T-helper 17 cell (primary cell): ENCODE results near the gene RNASEH2C. TPM values are rescaled to one million over a fixed set of nuclear protein-coding genes. Genes with fewer than 3 reads are reported as not detected.
"Not testable (repeated sequence)": the region's sequence is repeated elsewhere in the genome, so short reads cannot be mapped to it uniquely, and the experiment has no call there.

Source experiments
- ATAC-seq: fragments of 150-1000 bp; cut with Tn5 transposase; 2 replicates; pipeline ENCODE4 v1.10.0; 2021; ENCODE audit warnings: mild to moderate bottlenecking, moderate library complexity
- DNase-seq, 3 donors: peaks; one replicate each; pipeline versions ENCODE4 v3.0.0 to v3.0.0-alpha.2; 2020 to 2021
- H3K9me3 ChIP-seq: one replicate; pipeline ENCODE4 v1.7.0; 2013; ENCODE audit warnings: low read length, mild to moderate bottlenecking; ENCODE audit not compliant: control insufficient read depth, poor library complexity, severe bottlenecking
- H3K27ac Mint-ChIP-seq: one replicate; pipeline ENCODE4 v1.8.0; 2022; ENCODE audit warnings: mild to moderate bottlenecking, moderate library complexity, mixed read lengths
- H3K27me3 Mint-ChIP-seq: one replicate; pipeline ENCODE4 v1.8.0; 2022; ENCODE audit warnings: mixed read lengths
- H3K36me3 Mint-ChIP-seq: one replicate; pipeline ENCODE4 v1.8.0; 2022; ENCODE audit warnings: low read depth, mixed read lengths
- H3K4me1 Mint-ChIP-seq: one replicate; pipeline ENCODE4 v1.8.0; 2022; ENCODE audit warnings: mild to moderate bottlenecking, mixed read lengths
- H3K4me3 Mint-ChIP-seq: one replicate; pipeline ENCODE4 v1.8.0; 2022; ENCODE audit warnings: mild to moderate bottlenecking, moderate library complexity, mixed read lengths
- total RNA-seq, 4 donors: library from RNA in 2 of 4; stranded (reverse) in 2 of 4; gene quantifications; one replicate each; pipeline ENCODE4 v1.2.3 and lab custom pipeline; 2022 to 2026

The RNASEH2C gene
- total RNA-seq, 2 donors from 2014 or later, result 30.8 to 34.3 TPM

DNA sequence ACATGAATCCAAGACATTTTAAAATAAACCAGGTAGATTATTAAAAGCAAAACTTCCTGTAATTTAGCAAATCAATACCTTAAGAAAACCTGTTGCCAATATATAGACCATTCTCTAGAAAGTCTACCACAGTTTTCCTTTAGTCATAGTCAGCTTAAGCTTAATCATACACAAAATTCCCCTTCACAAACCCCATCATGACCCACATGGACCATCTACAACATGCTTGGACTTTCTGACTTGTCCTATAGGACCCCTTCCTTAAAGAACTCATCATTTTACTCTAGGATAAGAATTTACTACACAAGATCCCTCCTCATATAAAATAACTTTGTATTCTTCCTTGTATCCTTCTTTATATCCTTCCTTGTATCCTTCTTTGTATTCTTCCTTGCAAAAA lies 16.2 kb upstream of the RNASEH2C start:
- Mint-ChIP-seq H3K27me3 (peaks cover 49% of the 10 kb centered on the region), H3K4me1 (peaks cover 4% of the 10 kb centered on the region), H3K4me3 (no peak overlapping the region), H3K36me3 (peaks cover 2% of the 10 kb centered on the region), H3K27ac (no peak overlapping the region)
- no peaks in the 10 kb centered on the region for H3K9me3 ChIP-seq
- no peak for ATAC-seq
- no peak for DNase-seq

DNA sequence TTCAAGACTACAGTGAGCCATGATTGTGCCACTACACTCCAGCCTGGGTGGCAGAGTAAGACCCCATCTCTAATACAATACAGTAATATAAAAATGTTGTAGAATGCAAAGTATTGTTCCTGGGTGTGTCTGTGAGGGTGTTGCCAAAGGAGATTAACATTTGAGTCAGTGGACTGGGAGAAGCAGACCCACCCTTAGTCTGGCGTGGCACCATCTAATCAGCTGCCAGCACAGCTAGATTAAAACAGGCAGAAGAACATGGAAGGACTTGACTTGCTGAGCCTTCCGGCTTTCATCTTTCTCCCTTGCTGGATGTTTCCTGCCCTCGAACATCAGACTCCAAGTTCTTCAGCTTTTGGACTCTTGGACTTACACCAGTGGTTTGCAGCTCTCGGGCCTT lies 14.5 kb upstream of the RNASEH2C start:
- not testable (repeated sequence) for H3K4me1 Mint-ChIP-seq, DNase-seq, H3K4me3 Mint-ChIP-seq, H3K9me3 ChIP-seq, ATAC-seq, H3K27ac Mint-ChIP-seq, H3K36me3 Mint-ChIP-seq
- H3K27me3 Mint-ChIP-seq, result peaks cover 42% of the 10 kb centered on the region

DNA sequence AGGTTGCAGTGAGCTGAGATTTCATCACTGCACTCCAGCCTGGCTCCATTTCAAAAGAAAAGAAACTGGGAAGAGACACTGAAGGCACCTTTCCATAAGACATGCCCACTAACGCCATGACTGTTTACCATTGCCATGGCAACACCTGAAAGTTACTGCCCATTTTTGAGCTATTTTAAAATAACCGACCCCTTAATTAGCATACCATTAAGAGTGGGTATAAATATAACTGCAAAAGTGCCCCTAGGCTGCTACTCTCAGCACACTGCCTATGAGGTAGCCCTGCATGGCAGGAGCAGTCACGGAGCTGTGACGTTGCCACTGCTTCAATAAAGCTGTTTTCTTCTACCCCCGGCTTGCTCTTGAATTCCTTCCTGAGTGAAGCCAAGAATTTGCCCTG lies 9.9 kb upstream of the RNASEH2C start:
- ATAC-seq (no peak), DNase-seq (no peak)
- H3K9me3 ChIP-seq, result no peaks in the 10 kb centered on the region
- Mint-ChIP-seq H3K27me3 (peaks cover 31% of the 10 kb centered on the region), H3K4me1 (no peaks in the 10 kb centered on the region), H3K4me3 (no peak overlapping the region), H3K36me3 (no peaks in the 10 kb centered on the region), H3K27ac (no peak overlapping the region)

DNA sequence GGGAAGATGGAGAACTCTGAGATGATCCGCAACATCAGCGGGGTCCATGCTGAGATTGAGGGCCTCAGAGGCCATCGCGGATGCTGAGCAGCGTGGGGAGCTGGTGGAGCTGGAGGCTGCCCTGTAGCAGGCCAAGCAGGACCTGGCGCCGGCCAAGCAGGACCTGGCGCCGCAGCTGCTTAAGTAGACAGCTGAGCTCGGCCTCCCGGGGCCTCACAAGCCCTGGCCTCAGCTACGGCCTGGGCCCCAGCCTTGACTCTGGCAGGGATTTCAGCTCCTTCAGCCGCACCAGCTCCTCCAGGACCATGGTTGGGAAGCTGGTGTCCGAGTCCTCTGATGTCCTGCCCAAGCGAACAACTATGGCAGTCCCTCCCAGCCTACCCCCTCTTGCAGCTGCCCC lies 7.3 kb upstream of the RNASEH2C start:
- H3K36me3 Mint-ChIP-seq, result no peaks in the 10 kb centered on the region
- DNase-seq, result no peak
- no peak for ATAC-seq
- H3K27me3 Mint-ChIP-seq, result peaks cover 22% of the 10 kb centered on the region
- no peak overlapping the region for H3K27ac Mint-ChIP-seq
- no peak overlapping the region for H3K4me3 Mint-ChIP-seq
- H3K4me1 Mint-ChIP-seq, result no peaks in the 10 kb centered on the region
- no peaks in the 10 kb centered on the region for H3K9me3 ChIP-seq

DNA sequence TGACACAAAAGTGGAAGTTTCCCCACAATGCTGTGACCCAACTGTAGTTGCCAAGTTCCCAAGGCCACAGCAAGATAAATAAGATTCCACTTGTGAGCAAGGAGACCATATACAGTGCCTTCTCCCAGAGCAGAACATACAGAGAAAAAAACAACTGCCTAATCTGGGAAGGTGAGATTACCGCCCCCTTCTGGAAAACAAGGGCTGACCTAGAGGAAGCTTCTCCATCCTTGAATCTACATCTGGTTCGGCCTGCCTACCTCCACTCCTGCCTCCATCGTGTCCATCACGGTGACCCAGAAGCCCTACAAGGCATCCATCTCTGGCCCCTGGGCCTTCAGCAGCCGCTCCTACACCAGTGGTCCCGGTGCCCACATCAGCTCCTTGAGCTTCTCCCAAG lies 6.1 kb upstream of the RNASEH2C start:
- Mint-ChIP-seq H3K27me3 (peaks cover 13% of the 10 kb centered on the region), H3K4me3 (no peak overlapping the region), H3K4me1 (no peaks in the 10 kb centered on the region), H3K27ac (no peak overlapping the region), H3K36me3 (no peaks in the 10 kb centered on the region)
- no peaks in the 10 kb centered on the region for H3K9me3 ChIP-seq
- ATAC-seq (no peak), DNase-seq (no peak)

DNA sequence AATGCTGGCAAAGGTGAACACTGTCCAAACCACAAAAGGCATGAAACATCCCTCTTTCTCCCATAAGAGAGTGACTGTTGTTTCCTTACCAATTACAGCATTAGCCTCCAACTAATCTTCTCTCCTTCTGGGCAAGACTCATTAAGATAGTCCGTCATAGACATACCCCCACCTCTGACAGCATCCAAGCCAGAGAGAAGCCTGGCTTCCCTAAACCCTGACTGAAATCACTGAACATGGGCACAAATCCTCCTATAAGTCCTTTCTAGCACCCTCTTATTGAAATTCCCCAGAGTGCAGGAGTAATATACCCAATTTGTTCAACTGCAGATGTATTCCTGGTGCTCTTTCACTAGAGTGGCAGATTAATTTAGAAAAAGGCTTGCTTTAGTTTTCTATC lies 1.7 kb upstream of the RNASEH2C start:
- no peak for DNase-seq
- no peak for ATAC-seq
- no peak overlapping the region for H3K27ac Mint-ChIP-seq
- no peaks in the 10 kb centered on the region for H3K9me3 ChIP-seq
- peaks cover 8% of the 10 kb centered on the region for H3K27me3 Mint-ChIP-seq
- H3K4me1 Mint-ChIP-seq, result peaks cover 21% of the 10 kb centered on the region
- H3K4me3 Mint-ChIP-seq, result peak overlapping the region; percentile 31
- peaks cover 2% of the 10 kb centered on the region for H3K36me3 Mint-ChIP-seq

DNA sequence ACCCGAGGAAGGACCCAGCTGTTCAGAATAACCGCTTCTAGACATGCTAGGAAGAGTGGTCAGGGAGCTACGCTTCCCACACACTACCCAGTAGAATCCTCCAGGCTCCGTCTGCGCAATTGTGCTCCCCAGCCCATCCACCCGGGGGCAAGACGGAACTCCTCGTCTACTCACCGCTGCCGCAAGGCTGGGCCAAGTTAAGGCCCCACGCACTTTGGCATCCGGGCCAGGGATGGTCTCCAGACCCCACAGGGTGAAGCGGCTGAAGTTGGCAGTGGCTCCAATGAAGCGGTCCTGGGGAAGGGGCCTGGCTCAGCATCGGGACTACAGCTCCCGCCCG lies 757 bp downstream of the RNASEH2C start:
- no peaks in the 10 kb centered on the region for H3K27me3 Mint-ChIP-seq
- H3K27ac Mint-ChIP-seq, result peak overlapping the region; percentile 78
- H3K9me3 ChIP-seq, result no peaks in the 10 kb centered on the region
- H3K4me3 Mint-ChIP-seq, result peak overlapping the region; percentile 93
- H3K4me1 Mint-ChIP-seq, result peaks cover 25% of the 10 kb centered on the region
- H3K36me3 Mint-ChIP-seq, result peaks cover 8% of the 10 kb centered on the region
- ATAC-seq (peak; percentile 11), DNase-seq (no peak)

DNA sequence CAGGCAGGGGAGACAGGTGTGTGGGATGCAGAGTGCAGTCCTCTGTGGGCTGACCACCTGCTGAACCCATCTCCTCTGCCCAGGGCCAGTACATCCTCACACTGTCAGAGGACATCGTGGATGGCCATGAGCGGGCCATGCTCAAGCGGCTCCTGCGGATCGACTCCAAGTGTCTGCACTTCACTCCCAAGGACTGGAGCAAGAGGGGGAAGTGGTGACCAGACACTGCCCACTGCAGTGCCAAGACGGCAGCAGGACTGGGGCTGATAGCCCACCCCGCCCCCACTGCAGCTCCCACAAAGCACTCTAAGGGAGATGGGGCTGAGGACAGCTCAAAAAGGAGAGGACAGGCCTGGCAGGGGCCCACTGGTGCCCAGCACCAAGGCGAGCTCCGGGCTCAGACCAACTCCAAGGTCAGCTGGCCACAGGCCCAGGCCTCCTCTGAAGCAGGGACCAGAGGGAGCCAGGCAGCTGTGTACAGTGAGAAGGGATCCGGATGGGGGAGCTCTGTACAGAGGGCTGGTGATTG lies 1.6 kb downstream of the RNASEH2C start:
- Mint-ChIP-seq H3K36me3 (peaks cover 8% of the 10 kb centered on the region), H3K27ac (peak overlapping the region; percentile 78), H3K4me1 (peaks cover 29% of the 10 kb centered on the region), H3K4me3 (peak overlapping the region; percentile 93), H3K27me3 (no peaks in the 10 kb centered on the region)
- ATAC-seq, result no peak
- no peaks in the 10 kb centered on the region for H3K9me3 ChIP-seq
- no peak for DNase-seq

DNA sequence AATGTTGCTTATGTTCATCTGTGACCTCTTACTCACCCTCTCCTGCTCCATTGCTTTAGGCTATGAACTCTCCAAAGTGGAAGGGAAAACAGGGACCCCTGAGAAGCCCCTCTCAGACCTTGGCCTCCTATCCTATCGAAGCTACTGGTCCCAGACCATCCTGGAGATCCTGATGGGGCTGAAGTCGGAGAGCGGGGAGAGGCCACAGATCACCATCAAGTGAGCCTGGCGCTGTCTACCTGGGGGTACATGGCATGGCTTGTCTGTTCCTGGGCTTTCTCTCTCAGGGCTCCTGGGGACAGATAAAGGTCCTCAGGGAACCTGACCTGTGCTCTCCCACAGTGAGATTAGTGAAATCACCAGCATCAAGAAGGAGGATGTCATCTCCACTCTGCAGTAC lies 2.1 kb downstream of the RNASEH2C start:
- H3K9me3 ChIP-seq, result no peaks in the 10 kb centered on the region
- H3K4me3 Mint-ChIP-seq, result peak overlapping the region; percentile 93
- ATAC-seq, result no peak
- H3K27ac Mint-ChIP-seq, result peak overlapping the region; percentile 37
- H3K4me1 Mint-ChIP-seq, result peaks cover 33% of the 10 kb centered on the region
- peaks cover 11% of the 10 kb centered on the region for H3K36me3 Mint-ChIP-seq
- no peak for DNase-seq
- H3K27me3 Mint-ChIP-seq, result no peaks in the 10 kb centered on the region

DNA sequence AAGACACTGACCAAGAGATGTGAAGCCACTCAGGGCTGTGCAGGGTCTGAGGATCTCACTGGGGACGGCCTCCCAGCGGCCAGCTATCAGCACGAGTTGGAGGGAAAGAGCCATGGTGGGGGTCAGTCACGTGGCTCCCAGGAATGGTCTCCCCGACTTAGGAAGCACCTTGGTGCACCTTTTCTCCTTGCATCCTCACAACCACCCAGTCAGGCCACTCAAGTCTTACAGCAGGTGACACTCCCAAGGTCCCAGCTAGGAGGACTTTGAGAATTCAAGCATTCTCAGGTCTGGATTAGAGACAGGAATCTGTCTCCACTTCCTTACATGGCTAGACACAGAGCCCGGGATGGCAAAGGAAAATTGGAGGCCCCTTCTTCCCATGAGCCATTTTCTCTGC lies 2.7 kb downstream of the RNASEH2C start:
- Mint-ChIP-seq H3K4me3 (no peak overlapping the region), H3K27me3 (no peaks in the 10 kb centered on the region), H3K4me1 (peaks cover 34% of the 10 kb centered on the region), H3K27ac (no peak overlapping the region), H3K36me3 (peaks cover 11% of the 10 kb centered on the region)
- ATAC-seq (no peak), DNase-seq (no peak)
- no peaks in the 10 kb centered on the region for H3K9me3 ChIP-seq

DNA sequence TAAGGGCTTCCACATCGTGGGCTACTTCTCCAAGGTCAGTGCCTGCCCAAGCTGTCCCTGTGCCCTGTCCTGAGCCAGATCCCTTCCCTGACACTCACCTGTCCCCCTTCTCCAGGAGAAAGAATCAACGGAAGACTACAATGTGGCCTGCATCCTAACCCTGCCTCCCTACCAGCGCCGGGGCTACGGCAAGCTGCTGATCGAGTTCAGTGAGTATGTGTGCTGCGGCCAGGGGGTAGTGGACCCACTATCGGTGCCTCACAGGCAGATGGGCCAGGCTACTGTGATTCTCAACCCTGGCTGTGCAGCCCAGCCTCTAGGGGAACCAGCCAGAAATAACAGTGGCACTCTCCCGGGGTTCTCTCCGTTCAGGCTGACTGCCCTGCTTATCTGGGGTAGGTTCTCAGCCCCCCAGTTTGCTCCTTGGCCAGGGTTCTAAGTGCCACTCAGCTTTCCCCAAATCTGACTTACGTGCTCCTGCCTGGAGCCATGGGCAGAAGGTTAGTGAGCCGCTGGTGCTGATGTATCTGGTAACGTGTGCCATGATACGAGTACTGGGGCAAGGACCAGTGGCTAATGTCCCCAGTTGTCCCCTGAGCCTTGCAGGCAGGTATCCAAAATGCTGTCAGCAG lies 3.7 kb downstream of the RNASEH2C start:
- H3K27me3 Mint-ChIP-seq, result no peaks in the 10 kb centered on the region

DNA sequence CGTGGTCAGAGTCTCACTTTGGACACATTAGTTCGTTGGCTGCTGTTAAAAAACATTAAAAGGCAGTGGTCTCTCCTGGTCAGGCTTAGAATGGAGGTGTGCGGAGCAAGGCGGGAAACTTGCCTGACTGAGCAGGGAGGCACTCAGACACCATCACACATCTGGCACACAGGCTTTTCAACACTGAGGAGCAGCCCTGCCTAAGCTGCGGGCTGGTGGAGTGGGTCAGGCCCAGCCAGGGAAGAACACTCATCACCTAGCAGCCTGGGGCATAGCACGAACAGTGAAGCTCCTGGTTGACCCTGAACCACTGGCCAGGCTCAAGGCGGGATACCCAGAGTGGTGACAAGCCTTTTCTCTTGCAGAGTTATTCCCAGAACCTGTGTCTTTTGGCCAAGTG lies 4.3 kb downstream of the RNASEH2C start:
- H3K27ac Mint-ChIP-seq, result no peak overlapping the region
- no peaks in the 10 kb centered on the region for H3K27me3 Mint-ChIP-seq
- DNase-seq (no peak), ATAC-seq (no peak)
- peaks cover 44% of the 10 kb centered on the region for H3K4me1 Mint-ChIP-seq
- H3K4me3 Mint-ChIP-seq, result no peak overlapping the region
- H3K9me3 ChIP-seq, result no peaks in the 10 kb centered on the region
- peaks cover 11% of the 10 kb centered on the region for H3K36me3 Mint-ChIP-seq

More for the DNA sequence above, 3.7 kb downstream of the RNASEH2C start:
- no peak overlapping the region for H3K4me3 Mint-ChIP-seq
- peaks cover 40% of the 10 kb centered on the region for H3K4me1 Mint-ChIP-seq
- ATAC-seq, result no peak
- H3K9me3 ChIP-seq, result no peaks in the 10 kb centered on the region
- H3K36me3 Mint-ChIP-seq, result peaks cover 11% of the 10 kb centered on the region
- no peak overlapping the region for H3K27ac Mint-ChIP-seq
- no peak for DNase-seq

DNA sequence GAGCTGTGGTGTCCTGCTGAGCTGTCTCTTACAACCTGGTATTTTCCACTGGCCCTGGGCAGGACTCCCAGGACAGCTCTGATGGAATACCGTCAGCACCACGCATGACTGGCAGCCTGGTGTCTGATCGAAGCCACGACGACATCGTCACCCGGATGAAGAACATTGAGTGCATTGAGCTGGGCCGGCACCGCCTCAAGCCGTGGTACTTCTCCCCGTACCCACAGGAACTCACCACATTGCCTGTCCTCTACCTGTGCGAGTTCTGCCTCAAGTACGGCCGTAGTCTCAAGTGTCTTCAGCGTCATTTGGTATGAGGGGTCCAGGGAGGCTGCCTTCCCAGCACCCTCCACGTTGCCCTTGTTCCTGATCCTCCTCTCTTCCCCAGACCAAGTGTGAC lies 6.2 kb downstream of the RNASEH2C start:
- Mint-ChIP-seq H3K27me3 (no peaks in the 10 kb centered on the region), H3K27ac (no peak overlapping the region), H3K4me1 (peaks cover 39% of the 10 kb centered on the region), H3K36me3 (peaks cover 8% of the 10 kb centered on the region), H3K4me3 (no peak overlapping the region)
- ATAC-seq (no peak), DNase-seq (no peak)
- H3K9me3 ChIP-seq, result no peaks in the 10 kb centered on the region

DNA sequence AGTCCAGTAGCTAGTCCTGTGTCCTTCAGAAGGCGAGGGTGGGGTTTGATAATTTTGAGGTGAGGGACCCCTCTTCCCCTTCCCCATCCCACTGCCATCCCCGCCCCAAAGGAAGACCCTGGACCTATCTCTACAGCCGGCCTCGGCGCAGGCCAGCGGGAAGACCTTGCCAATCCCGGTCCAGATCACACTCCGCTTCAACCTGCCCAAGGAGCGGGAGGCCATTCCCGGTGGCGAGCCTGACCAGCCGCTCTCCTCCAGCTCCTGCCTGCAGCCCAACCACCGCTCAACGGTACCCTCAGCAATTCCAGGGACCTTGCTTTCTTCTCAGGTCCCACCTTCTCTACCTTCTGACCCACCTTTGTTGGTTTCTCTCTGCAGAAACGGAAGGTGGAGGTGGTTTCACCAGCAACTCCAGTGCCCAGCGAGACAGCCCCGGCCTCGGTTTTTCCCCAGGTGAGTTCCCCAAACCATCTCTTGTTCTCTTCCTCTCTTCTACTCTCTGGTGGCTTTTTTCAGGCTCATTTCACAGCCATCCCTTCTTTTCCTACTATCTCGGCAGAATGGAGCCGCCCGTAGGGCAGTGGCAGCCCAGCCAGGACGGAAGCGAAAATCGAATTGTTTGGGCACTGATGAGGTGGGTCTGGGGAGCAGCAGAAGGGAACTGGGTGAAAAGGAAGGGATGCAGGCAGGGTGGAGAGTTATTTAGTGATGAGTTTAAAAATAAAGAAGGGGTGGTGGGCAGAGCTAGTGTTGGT lies 7.2 kb downstream of the RNASEH2C start:
- peaks cover 8% of the 10 kb centered on the region for H3K36me3 Mint-ChIP-seq
- ATAC-seq (no peak), DNase-seq (no peak)
- H3K27me3 Mint-ChIP-seq, result no peaks in the 10 kb centered on the region
- no peaks in the 10 kb centered on the region for H3K9me3 ChIP-seq
- peak overlapping the region; percentile 61 for H3K27ac Mint-ChIP-seq
- peaks cover 29% of the 10 kb centered on the region for H3K4me1 Mint-ChIP-seq
- H3K4me3 Mint-ChIP-seq, result peak overlapping the region; percentile 63
